ENCODE data around the gene ZNF232.
"Not testable (repeated sequence)": the region's sequence is repeated elsewhere in the genome, so short reads cannot be mapped to it uniquely, and the experiment has no call there.

The ZNF232 gene

DNA sequence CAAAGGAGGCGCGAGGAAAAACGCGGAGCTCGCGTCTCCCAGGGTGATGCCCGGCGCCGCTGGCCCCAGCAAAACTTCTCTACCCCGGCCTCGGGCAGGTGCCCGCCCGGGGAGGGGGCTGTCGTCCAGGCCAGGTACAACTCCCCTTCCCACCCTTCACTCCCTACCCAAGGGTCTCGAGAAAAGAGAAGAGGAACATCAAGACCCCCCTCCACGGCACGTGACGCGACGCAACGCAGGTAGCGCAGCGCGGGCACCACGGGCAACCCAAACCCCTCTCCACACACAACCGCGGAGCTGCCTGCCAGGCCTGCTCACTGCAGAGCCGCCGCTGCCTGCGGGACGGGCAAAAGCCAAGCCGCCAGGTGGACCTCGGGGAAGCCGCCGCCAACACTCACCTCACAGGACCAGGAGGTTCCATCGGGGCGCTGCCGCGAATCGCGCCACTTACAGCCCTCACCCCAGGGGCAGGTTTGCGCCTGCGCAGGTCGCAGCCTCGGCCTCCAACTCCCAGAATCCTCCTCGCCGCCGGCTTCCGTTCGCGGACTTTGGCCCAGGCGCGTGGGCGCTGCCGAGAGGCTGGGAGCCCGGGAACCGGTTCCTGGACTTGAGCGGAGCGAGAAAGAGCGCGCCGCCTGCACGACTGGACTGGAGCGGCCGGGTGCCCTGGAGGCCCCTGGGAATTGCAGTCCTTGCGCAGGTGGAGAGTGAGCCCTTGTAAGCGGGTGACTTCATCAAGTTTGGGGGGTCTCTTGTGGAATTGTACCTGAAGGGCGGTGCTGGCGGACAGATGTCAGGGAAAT, at the start of gene ZNF232:
Gene ZNF232 (minus strand): TSS at position 477 of the 803 bp plus-strand sequence. CDS start 56 bp downstream, at position 421.
- ATAC-seq: peak; percentile 95

DNA sequence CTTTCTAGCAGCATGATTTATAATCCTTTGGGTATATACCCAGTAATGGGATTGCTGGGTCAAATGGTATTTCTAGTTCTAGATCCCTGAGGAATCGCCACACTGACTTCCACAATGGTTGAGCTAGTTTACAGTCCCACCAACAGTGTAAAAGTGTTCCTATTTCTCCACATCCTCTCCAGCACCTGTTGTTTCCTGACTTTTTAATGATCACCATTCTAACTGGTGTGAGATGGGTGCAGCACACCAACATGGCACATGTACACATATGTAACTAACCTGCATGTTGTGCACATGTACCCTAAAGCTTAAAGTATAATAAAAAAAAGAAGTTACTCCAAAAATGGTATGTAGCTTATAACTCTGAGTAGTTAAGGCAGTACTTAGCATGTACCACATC, 49.0 kb upstream of the ZNF232 start:
- ATAC-seq, DNase-seq: not testable (repeated sequence)

More for the DNA sequence above, at the start of gene ZNF232:
- DNase-seq: peak; percentile 95

DNA sequence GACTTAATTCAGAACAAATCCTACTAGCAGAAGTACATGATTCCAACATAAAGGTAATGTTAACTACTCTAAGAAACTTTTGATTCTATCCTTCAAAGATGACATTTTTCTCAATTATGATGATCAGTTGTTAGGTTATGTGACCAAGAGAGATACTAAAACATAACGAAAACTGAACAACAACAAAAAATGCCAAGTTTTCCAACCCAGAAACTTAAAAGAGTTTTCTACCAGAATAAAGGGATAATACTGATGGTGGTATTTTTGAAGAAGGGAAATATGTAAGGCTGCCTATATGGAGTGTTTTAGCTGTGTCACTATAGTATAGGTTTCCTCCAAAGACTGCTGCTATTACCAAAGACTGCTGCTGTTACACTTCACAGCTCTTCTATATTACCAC, 34.4 kb upstream of the ZNF232 start:
- not testable (repeated sequence) for ATAC-seq

DNA sequence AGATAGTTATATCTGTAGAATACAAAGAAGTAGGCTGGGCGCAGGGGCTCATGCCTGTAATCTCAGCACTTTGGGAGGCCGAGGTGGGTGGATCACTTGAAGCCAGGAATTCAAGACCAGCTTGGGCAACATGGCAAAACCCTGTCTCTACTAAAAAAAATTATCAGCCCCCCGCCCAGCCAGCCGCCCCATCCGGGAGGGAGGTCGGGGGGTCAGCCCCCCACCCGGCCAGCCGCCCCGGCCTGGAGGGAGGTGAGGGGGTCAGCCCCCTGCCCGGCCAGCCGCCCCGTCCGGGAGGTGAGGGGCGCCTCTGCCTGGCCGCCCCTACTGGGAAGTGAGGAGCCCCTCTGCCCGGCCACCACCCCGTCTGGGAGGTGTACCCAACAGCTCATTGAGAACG, 31.2 kb upstream of the ZNF232 start:
- not testable (repeated sequence) for DNase-seq, ATAC-seq

More for the DNA sequence above, 34.4 kb upstream of the ZNF232 start:
- not testable (repeated sequence) for DNase-seq

DNA sequence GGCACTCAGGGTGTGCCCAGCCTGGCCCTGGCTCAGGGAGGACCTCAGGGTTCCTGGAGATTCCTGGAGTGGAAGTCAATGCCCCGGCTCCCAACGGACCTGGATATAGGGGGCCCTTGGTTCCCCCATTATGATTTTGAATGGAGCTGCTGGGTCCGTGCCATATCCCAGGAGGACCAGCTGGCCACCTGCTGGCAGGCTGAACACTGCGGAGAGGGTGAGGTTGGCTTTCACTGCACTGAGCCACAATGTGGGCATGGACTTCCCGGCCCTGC, 27.7 kb upstream of the ZNF232 start:
- no peak for ATAC-seq
- DNase-seq: no peak

DNA sequence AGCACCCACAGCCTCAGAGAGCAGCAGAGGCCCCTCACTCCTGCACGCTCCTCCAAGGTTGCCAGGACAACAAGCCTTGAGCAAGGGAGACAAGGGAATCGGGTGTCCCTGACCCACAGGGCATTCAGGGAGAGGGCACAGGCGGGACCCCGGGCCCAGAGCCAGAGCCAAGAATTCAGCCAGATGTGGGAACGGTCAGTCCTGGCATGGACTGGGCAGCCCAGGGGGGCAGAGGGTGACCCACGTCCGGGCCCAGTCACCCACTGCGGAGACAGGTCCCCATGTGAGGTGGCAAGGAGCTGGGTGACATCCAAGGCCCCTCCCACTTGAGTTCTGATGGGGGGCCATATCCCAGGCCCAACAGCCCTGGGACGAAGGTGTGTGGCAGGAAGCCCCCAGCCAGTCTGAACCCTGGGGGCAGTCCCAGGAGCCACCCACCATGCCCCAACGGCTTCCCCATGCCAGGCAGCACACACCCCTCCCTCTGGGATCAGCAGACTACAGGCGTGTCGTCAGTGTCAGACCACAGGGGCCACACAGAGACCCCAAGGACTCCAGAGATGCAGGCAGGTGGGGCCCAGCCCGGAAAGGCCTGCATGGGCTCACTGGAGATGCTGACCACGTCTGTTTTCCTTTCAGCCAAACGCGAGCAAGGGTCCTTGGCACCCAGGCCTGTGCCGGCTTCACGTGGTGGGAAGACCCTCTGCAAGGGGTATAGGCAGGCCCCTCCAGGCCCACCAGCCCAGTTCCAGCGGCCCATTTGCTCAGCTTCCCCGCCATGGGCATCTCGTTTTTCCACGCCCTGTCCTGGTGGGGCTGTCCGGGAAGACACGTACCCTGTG, 27.2 kb upstream of the ZNF232 start:
- no peak for ATAC-seq
- no peak for DNase-seq

DNA sequence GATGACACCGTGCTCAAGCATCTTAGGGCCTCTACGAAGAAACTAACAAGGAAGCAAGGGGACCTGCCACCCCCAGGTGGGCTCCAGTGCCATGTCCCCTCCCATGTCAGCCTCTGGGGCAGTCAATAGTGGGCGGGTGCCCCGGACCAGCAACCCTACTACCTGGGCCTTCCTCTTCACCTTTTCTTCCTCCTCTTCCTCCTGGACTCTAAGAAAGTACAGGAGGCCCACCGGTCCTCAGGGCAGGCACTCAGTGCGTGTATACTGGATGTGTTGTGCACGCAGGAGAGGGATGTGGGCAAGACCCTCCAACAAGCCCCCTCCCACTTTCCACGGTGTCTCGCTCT, 26.5 kb upstream of the ZNF232 start:
- not testable (repeated sequence) for DNase-seq, ATAC-seq

DNA sequence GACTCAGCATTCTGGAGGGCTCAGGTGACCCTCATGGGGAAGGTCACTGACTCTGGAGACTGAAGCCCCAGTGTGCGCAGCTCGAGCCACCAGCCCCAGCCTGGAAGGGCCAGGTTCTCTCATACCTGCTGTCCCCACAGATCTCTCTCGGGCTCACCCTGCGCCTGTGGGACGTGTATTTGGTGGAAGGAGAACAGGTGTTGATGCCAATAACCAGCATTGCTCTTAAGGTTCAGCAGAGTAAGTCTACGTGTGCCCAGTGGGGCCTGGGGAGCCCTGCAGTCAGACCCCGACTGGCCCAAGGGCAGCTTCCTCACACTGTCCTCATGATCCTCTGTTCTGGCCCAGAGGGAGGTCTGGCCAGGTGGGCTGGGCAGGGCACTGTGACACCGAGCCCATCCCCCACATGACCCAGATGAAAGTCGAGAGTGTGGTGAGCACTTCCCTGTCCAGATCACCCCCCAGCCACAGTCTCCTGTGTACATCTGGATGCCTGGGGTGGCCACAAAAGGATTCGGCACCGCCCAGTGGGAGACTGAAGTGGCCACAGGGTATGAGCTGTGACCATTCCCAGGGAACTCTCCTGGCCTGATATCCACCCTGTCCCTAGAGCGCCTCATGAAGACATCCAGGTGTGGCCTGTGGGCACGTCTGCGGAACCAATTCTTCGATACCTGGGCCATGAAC, 26.0 kb upstream of the ZNF232 start:
- ATAC-seq, DNase-seq: not testable (repeated sequence)

DNA sequence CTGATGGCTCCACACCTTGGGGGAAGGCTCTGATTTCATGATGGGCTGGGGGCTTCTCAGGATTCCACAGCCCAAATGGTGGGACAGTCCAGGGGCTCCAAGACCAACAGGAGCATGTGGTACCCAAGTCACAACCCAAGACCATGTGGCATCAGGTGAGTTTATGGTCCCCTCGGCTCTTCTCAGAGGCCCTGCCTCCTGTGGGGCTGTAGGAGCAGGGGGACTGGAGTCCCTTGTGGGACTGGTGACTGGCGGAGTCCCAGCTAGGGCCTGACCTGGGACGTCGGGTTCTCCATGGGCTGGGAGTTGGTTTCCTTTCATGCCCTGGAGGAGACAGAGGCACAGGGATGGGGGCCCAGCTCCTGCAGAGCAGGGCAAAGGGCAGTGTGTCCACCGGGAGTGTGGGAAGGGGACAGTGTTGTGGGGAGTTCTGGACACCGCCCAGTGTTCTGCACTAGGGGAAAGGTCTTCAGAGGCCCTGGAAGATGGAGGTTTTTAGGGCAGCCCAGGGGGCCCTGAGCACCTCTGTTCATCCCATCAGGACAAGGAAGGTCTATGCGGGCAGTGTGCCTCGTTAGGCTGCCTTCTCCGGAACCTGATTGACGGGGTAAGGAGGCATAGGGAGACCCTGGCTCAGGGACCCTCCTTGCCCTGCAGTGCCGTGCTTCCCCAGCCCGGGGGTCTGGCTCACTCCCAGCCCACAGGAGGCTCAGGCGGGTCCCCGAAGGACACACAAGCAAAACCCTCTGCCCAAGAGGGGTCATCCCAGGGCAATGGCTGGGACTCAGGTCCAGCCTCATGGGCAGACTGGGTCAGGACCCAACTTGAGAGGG, 25.1 kb upstream of the ZNF232 start:
- not testable (repeated sequence) for ATAC-seq, DNase-seq

DNA sequence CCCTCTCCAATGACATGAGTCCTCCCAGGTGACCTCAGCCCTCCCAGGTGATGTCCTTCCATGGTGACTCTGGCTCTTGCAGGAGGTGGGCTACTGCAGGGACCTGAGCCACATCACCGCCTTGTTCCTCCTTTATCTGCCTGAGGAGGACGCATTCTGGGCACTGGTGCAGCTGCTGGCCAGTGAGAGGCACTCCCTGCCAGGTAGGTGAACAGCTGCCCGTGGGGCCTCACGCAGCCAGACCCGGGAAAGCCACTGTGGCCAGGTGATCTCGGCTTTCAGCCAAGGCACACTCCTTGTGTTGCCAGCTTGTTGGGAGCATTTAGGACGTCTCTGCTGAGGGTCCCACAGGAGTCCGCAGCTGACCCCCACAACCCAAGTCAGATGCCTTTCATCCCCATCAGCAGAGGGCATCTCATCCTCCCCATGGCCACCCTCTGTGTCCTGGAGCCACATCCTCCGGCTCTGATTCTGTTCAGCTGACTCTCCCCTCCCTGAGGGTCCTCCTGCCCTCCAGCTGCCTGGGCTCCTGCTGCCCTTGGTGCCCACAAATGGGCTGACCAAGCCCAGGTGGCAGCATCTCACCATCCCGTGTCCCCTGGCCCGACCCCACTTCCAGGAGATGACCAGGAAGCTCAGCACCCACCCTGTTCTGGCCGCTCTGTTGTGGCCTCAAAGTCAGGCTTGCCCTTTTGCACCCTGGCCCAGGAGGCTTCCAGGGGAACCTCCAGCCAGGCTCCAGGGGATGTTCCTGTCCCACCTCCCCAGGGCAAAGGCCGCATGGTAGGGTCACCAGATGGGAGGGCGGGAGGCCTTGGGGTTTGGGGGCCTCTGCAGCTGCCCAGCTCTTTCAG, 24.3 kb upstream of the ZNF232 start:
- no peak for DNase-seq

DNA sequence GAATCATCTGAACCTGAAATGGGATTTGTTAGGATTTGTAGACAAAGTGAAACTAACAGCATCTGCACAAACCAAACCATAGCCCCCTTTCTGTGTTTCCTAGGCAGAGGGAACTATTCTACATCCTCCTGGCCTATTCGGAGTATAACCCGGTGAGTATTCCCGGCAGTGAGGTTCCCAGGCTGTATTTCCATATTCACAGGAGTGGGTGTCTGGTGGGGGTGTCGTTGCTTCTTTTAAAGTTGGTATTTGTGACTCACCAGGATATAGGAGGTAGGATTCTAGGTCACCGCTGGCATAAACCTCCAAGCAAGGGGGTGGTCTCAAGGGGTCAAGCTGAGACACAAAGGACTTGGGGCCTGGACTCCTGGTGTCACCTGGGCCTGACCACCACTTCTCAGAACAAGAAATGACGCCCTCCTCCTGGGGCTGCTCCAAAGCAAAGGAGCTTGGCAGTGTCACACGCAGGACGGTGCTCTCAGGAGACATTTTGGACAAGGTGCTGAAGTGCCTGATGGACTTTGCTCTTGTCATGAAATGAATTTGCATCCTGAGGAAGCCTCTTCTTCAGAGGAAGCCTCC, 23.5 kb upstream of the ZNF232 start:
- DNase-seq, ATAC-seq: not testable (repeated sequence)

More for the DNA sequence above, 24.3 kb upstream of the ZNF232 start:
- no peak for ATAC-seq

DNA sequence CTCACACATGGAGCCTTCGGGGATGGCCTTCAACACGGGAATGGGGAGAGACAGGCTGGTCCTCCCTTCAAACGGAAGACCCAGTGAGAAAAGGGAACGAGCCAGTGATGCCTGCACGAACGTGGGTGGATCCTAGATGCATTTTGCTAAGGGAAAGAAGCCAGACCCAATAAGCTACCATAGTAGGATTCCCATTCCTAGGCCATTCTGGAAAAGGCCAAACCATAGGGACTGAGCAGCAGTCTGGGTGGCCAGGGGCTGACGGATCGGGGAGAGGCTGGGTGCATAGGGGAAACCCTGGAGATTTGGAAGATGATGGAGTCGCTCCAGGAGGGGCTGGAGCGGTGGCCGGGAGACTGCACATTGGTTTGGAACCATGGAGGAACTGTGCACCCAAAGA, 22.9 kb upstream of the ZNF232 start:
- DNase-seq, ATAC-seq: not testable (repeated sequence)

DNA sequence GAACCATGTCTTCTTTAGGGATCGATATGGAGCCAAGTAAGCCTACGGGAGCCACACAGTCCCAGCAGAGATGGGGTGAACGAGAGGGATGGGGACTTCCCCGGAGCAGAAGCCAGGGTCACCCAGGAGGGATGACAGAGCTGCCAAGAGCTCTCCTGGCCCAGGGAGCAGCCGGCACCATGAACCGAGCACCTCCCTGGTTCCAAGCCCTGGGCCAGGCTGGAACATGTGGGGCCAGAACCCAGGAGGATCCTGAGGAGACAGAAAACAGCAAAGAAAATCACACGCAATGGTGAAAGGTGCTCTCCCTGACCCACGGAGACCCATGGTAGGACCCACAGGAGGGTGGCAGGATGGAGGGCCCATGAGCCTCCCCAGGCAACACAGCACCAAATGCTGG, 22.3 kb upstream of the ZNF232 start:
- not testable (repeated sequence) for ATAC-seq, DNase-seq

DNA sequence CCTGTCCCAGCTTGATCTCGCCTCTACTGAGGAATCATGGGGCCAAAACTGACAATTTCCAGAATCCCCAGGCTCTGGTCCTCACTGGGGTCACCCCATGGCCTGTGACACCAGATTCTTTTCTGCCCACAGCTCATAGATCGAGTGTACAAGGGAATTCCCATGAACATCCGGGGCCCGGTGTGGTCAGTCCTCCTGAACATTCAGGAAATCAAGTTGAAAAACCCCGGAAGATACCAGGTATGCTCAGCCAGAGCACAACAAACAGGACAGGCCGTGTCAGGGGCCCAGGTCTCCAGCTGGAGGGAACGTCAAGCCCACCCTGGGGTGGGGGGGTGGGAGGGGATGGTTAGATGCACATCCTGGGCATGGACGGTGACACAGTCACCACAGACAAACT, 21.6 kb upstream of the ZNF232 start:
- ATAC-seq (no peak), DNase-seq (no peak)

DNA sequence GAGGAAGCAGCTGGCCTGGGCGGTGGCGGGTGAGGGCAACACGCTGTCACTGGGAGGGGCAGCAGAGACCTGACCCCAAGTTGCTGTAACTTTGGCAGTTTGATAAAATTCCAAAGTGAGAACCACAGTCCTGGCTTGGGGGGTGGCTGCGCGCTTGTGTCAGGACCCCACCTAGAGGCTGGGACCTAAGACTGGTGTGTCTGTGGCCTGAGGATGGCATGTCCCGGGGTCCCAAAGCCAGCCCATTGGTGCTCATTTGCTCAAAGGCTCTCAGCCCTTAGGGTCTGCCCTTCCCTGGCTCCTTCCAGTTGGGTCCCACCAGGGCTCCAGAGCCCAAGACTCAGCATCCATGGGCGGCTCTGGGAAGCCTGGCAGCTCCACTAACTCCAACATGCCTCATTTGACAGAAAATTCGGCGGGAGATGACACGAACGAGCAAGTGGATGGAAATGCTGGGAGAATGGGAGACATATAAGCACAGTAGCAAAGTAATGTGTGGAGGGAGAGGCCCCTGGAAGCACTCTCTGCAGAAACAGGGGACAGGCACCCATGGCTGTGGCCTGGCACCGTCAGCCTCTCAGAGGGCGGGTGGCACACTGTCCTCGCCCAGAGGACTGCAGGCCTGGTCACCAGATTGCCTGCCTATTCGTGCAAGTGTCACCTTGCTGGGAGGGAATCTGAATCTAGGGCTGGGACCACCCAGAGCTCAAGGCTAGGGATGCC, 21.0 kb upstream of the ZNF232 start:
- DNase-seq, ATAC-seq: not testable (repeated sequence)

DNA sequence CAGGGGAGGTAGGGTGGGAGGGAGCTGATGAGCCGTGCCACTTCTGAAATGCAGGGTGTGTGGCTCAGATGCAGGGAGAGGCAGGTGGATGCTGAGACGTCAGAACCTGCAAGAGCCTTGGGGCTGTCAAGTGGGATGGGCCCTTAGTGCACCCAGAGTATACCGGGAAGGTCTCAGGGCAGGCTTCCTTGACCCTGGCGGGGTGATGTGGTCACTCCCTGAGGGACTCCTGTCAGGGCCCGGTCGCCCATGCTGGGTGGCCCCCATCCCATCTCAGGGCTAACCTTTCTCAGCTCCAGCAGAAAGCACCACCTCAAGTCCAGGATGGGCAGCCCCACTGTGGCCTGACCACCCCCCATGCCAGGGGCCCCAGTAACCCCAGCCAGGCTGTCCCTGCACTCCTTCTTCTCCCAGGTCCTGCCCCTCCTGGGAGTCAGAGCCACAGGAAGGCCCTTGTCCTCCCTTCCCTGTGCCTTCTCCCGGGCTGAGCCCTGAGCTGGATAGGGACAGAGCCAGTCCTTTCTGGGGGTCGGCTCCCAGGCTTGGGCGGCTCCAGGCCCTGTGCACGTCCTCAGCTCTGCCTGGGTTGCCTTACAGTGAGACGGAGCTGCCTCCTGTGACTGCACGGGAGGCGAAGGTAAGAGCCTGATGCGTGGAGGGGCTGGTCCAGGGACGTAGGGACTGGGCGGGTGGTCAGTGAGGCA, 20.3 kb upstream of the ZNF232 start:
- not testable (repeated sequence) for ATAC-seq, DNase-seq

DNA sequence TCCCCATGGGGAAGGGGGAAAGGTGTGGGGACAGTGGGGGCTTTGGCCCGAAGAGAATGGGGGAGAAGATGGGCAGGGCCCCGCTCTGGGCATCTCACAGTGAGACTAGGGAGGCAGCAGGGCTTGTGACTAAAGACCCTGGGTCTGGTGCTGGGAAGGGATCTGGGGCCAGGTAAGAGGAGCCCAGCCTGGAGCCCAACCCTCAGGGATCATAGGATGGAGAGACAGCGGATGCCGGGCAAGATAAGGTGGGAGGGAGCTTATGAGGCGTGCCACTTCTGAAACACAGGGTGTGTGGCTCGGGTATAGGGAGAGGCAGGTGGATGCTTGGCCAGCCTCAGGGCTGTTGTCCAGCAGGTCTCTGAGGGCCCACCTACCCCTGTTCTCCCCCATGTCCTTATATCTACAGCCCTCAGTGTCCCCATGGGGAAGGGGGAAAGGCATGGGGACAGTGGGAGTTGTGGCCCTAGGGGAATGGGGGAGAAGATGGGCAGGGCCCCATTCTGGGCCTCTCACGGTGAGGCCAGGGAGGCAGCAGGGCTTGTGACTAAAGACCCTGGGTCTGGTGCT, 19.6 kb upstream of the ZNF232 start:
- no peak for ATAC-seq
- DNase-seq: no peak

DNA sequence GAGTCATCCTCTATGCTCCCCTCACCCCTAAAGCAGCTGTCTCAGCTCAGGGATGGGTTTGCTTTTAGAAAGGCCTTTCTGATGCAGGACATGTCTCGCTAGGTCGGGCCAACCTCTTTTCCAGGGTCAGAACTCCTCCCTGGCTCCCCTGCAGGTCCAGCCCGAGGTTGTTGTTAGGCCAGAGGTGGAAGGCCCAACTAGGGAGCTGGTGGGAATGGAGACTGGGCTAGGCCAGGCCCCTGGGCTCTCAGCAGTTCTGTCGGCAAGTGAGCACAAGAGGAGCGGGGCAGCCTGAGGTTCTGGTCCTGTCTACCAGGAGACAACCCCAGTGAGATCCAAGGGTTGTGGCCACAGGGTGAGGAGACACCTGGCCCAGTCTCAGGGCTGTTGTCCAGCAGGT, 19.0 kb upstream of the ZNF232 start:
- ATAC-seq: not testable (repeated sequence)

DNA sequence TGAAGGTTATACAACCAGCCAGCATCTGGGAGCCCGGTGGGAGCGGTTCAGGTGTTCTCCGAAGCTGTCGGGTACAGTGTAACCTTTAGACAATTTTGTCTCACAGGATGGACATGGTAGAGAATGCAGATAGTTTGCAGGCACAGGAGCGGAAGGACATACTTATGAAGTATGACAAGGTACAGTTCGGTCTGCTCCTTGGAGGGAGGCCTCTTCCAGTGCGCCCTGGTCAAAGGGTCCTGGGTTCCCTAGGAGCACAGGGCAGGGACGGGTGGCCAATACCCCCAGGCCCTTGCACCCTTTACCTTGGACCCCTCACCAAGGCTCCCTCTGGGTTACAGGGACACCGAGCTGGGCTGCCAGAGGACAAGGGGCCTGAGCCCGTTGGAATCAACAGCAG, 18.6 kb upstream of the ZNF232 start:
- DNase-seq, ATAC-seq: not testable (repeated sequence)

More for the DNA sequence above, 19.0 kb upstream of the ZNF232 start:
- not testable (repeated sequence) for DNase-seq

Measured in stimulated activated naive CD8-positive, alpha-beta T cell treated with anti-CD3 and anti-CD28 coated beads, Interleukin-15, Interleukin-2, amounts not matched to agents 100 U/mL and 50 U/mL, for 24 hours (primary cell).